GM12878 (cell line): ENCODE measurements around the gene AGPAT2. TPM values are rescaled to one million over a fixed set of nuclear protein-coding genes. Genes with fewer than 3 reads are reported as not detected.
A peak's percentile ranks its signal among the peaks of the same experiment; 100 is the strongest.

Source experiments
- ATAC-seq: fragments of 200-7000 bp; cut with Tn5 transposase; 3 replicates; pipeline ENCODE4 v1.9.1; 2020; ENCODE audit warnings: mild to moderate bottlenecking, moderate library complexity
- BruUV-seq: library from RNA; stranded (reverse); fragments of 400-500 nt; replicated peaks from 2 replicates; lab custom pipeline; 2021; lab: Mats Ljungman, UMichigan
- CTCF ChIA-PET: fragments of 300-600 bp; sonication (Branson Sonifier 250); formaldehyde crosslinking; extraction: SDS; loops from one replicate; lab custom pipeline; 2021; ENCODE audit warnings: inconsistent platforms; lab: Yijun Ruan, JAX
- POLR2A ChIA-PET: fragments of 350-600 bp; formaldehyde crosslinking; extraction: SDS; loops from one replicate; lab custom pipeline; 2021; ENCODE audit warnings: inconsistent platforms; lab: Charles Lee
- RAD21 ChIA-PET: fragments of 300-600 bp; sonication (Branson Sonifier 250); formaldehyde crosslinking; loops from one replicate; lab custom pipeline; 2023; ENCODE audit warnings: antibody characterized with exemption; ENCODE audit not compliant: unreplicated experiment; lab: Charles Lee
- SMC1A ChIA-PET: fragments of 300-600 bp; sonication (Branson Sonifier 250); formaldehyde crosslinking; loops from one replicate; lab custom pipeline; 2023; ENCODE audit not compliant: unreplicated experiment, uncharacterized antibody; lab: Charles Lee
- DNase-seq: peaks from one replicate; pipeline ENCODE4 v3.0.0-alpha.2; 2011; ENCODE audit warnings: low read depth, low spot score
- FAIRE-seq: peaks from 3 replicates; lab custom pipeline; 2011; peaks lifted over from hg19 to GRCh38; lab: Jason Lieb, UNC
- H2AFZ ChIP-seq: 2 replicates; pipeline ENCODE4 v1.6.0; 2011; ENCODE audit warnings: low read depth, low read length, control low read depth; ENCODE audit not compliant: control insufficient read depth
- H3K27ac ChIP-seq: 2 replicates; pipeline ENCODE4 v1.5.1; 2011; ENCODE audit warnings: control low read depth; ENCODE audit not compliant: control insufficient read depth, insufficient read depth
- H3K27me3 ChIP-seq, 2 experiments: replicated peaks in 1 of 2; 2 replicates each; pipeline versions ENCODE4 v1.6.0 to v1.6.1; 2011; ENCODE audit warnings: low read length in 1 of 2; ENCODE audit not compliant: control insufficient read depth in 2 of 2, insufficient read depth in 2 of 2
- H3K36me3 ChIP-seq, 2 experiments: 2 replicates each; pipeline ENCODE4 v1.5.1; 2011; ENCODE audit warnings: low read length in 1 of 2; ENCODE audit not compliant: control insufficient read depth in 2 of 2, insufficient read depth in 2 of 2
- H3K4me1 ChIP-seq: 2 replicates; pipeline ENCODE4 v1.6.1; 2011; ENCODE audit warnings: mild to moderate bottlenecking, low read length, moderate library complexity, mixed read lengths; ENCODE audit not compliant: control insufficient read depth, insufficient read depth
- H3K4me2 ChIP-seq: 2 replicates; pipeline ENCODE4 v1.6.0; 2011; ENCODE audit warnings: control low read depth; ENCODE audit not compliant: control insufficient read depth, insufficient read depth
- H3K4me3 ChIP-seq: fragments of 200-600 bp; sonication (generic); 2 replicates; pipeline ENCODE4 v1.5.1; 2016
- H3K79me2 ChIP-seq: 2 replicates; pipeline ENCODE4 v1.6.0; 2011; ENCODE audit warnings: low read length; ENCODE audit not compliant: control insufficient read depth, insufficient read depth
- H3K9ac ChIP-seq: 2 replicates; pipeline ENCODE4 v1.8.0; 2011; ENCODE audit warnings: low read length, control low read depth, mixed read lengths; ENCODE audit not compliant: control insufficient read depth, insufficient read depth
- H3K9me3 ChIP-seq: replicated peaks from 3 replicates; pipeline ENCODE4 v1.5.1; 2011; ENCODE audit warnings: mild to moderate bottlenecking, low read length; ENCODE audit not compliant: control insufficient read depth, insufficient read depth
- H4K20me1 ChIP-seq: 2 replicates; pipeline ENCODE4 v1.6.0; 2011; ENCODE audit not compliant: control insufficient read depth, insufficient read depth
- ASH2L ChIP-seq: fragments of 300-600, 200-600 bp; sonication (generic); IDR thresholded peaks from 2 replicates; pipeline ENCODE4 v1.6.1; 2017; ENCODE audit warnings: low read depth, mild to moderate bottlenecking, borderline replicate concordance
- CHD2 ChIP-seq: IDR thresholded peaks from 2 replicates; pipeline ENCODE4 v1.6.1; 2011; ENCODE audit warnings: low read depth, low read length, improper control_type of control experiment, borderline replicate concordance
- POLR2A ChIP-seq: IDR thresholded peaks from 2 replicates; pipeline ENCODE4 v1.6.1; 2011; ENCODE audit warnings: low read depth, mild to moderate bottlenecking, low read length
- STAT3 ChIP-seq: IDR thresholded peaks from 2 replicates; pipeline ENCODE4 v1.6.1; 2011; ENCODE audit warnings: low read depth, low read length, improper control_type of control experiment
- SUPT20H ChIP-seq: IDR thresholded peaks from 2 replicates; pipeline ENCODE4 v1.6.1; 2011; ENCODE audit warnings: low read depth, mild to moderate bottlenecking, low read length, moderate library complexity, borderline replicate concordance; ENCODE audit not compliant: control insufficient read depth
- ZNF274 ChIP-seq: IDR thresholded peaks from one replicate; pipeline ENCODE4 v1.8.0; 2011; ENCODE audit not compliant: insufficient read length, insufficient read depth
- ZSCAN29 ChIP-seq: fragments of 450-650 bp; IDR thresholded peaks from 2 replicates; pipeline ENCODE4 v1.6.1; 2017; ENCODE audit warnings: mild to moderate bottlenecking, moderate library complexity
- WGBS: methylation state at CpG from one replicate; pipeline ENCODE4 v1.1.6; 2016; ENCODE audit warnings: low lambda C conversion rate; ENCODE audit not compliant: insufficient replicate concordance, insufficient coverage; ENCODE audit errors: missing lambda C conversion rate; 5-methylcytosine and 5-hydroxymethylcytosine counted together
- in situ Hi-C: fragments of 300-500 bp; cut with MboI; formaldehyde crosslinking; loops from 9 replicates; pipeline ENCODE4 v1.14.3; 2018; ENCODE audit warnings: mixed read lengths
- intact Hi-C: fragments of 100-400 bp; cut with micrococcal nuclease; formaldehyde crosslinking; loops from one replicate; pipeline ENCODE4 v1.14.2; 2022; ENCODE audit not compliant: unreplicated experiment
- polyA plus RNA-seq, 11 experiments: library from polyadenylated mRNA; depleted of rRNA in 4 of 11; unstranded in 6 of 11; stranded (reverse) in 5 of 11; fragments of >200 nt; fragmentation: Nextera tagmentation in 4 of 11; fragmentation: Illumina TruSeq in 1 of 11; extraction: Ambion mirVana in 4 of 11; extraction: Trizol in 1 of 11; gene quantifications; 1 replicate in 1 of 11; 2 replicates in 10 of 11; pipeline versions ENCODE4 v1.2.1 to v1.2.3, GENCODE V29; 2011 to 2016; ENCODE audit warnings: inconsistent platforms in 2 of 11, missing spikeins in 2 of 11, low read depth in 1 of 11
- total RNA-seq, 4 experiments: library from RNA; depleted of rRNA in 3 of 4; stranded (reverse); fragments of >200 nt in 3 of 4; fragmentation: Illumina TruSeq in 1 of 4; extraction: Trizol in 1 of 4; gene quantifications; 2 replicates each; pipeline versions ENCODE4 v1.2.1 to v1.2.3, GENCODE V29; 2013 to 2021
- TF ChIP-seq, protein P1 (sequence below): IDR thresholded peaks from 2 replicates; pipeline ENCODE4 v1.6.1; 2011; ENCODE audit warnings: mild to moderate bottlenecking, low read depth, low read length, moderate library complexity; ENCODE audit not compliant: insufficient replicate concordance

AGPAT2 gene
- total and polyA plus RNA-seq, 10 of the 15 experiments (the other 5 are each of a cell fraction or from before 2014, with no cell fraction given): 0.10 to 28.5 (median 18.2) TPM

DNA sequence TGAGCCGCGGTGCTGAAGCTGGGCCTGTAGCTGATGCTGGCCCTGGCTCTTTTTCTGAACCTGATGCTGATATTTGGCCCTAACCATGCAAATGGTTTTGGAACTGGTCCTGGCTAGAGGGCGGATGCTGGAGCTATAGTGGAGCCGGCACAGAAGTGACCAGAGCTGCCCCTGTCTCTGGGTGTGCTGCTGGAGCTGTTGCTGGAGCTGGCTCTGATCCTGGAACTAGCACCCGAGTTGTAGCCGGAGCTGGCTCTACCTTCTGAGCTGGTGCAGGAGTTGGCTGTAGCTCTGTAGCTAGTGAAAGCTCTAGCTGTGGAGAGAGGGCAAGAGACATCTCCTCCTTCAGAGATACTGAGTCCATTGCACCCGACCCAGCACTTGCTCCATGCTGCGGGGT lies 42.7 kb upstream of the AGPAT2 start:
- H3K4me1 ChIP-seq: peaks cover 13% of the 10 kb centered on the region
- DNase-seq (no peak), ATAC-seq (no peak)
- no peaks in the 10 kb centered on the region for H3K9me3 ChIP-seq
- peaks cover 4 to 8% of the 10 kb centered on the region in 2 experiments; a peak in 3 of 4 replicates for H3K36me3 ChIP-seq
- H3K27ac ChIP-seq: no peak overlapping the region
- 96% methylated on average over 8 of the region's 8 CpGs for WGBS
- no TSS peak for BruUV-seq
- TF ChIP-seq ZSCAN29 (no peak), ASH2L (no peak), POLR2A (no peak), ZNF274 (no peak), STAT3 (no peak), CHD2 (no peak), SUPT20H (no peak)
- TF ChIP-seq, protein P1, sequence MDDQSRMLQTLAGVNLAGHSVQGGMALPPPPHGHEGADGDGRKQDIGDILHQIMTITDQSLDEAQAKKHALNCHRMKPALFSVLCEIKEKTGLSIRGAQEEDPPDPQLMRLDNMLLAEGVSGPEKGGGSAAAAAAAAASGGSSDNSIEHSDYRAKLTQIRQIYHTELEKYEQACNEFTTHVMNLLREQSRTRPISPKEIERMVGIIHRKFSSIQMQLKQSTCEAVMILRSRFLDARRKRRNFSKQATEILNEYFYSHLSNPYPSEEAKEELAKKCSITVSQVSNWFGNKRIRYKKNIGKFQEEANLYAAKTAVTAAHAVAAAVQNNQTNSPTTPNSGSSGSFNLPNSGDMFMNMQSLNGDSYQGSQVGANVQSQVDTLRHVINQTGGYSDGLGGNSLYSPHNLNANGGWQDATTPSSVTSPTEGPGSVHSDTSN: no peak
- TF ChIP-seq, all 136 proteins: peak for 0
- ChIA-PET RAD21 (interaction anchor here (1.1 to 1.2 kb wide), 2 partner anchors 12 to 36 kb away, joined by 3 to 4 read pairs; no protein-coding TSS in a partner anchor), POLR2A (interaction anchor here (0.6 to 3.6 kb wide), 4 partner anchors 12 to 37 kb away, joined by 3 to 15 read pairs (median 4); partner anchors contain the start of gene LCN10), CTCF (interaction anchor here (1.1 to 2.4 kb wide), 8 partner anchors 12 to 305 kb away, joined by 3 to 10 read pairs (median 4); partner anchors contain the start of gene LCN10), SMC1A (interaction anchor here (0.8 to 1.4 kb wide), 4 partner anchors 12 to 55 kb away, joined by 3 read pairs; no protein-coding TSS in a partner anchor)
- H4K20me1 ChIP-seq: peaks cover 6% of the 10 kb centered on the region
- no peaks in the 10 kb centered on the region for H3K27me3 ChIP-seq
- in situ Hi-C loops: no loop called here
- no peak for FAIRE-seq
- H3K79me2 ChIP-seq: peaks cover 45% of the 10 kb centered on the region
- intact Hi-C loops: no loop called here
- no peak overlapping the region for H3K4me3 ChIP-seq
- H3K9ac ChIP-seq: no peak overlapping the region
- H3K4me2 ChIP-seq: peak overlapping the region; percentile 48; the same call in 1 of the 2 replicates
- H2AFZ ChIP-seq: no peak overlapping the region
